Activated CD8-positive, alpha-beta memory T cell treated with anti-CD3 and anti-CD28 coated beads, Interleukin-2, amount 50 U/mL, for 24 hours (primary cell): ENCODE measurements around the gene CEP112.
"Not testable (repeated sequence)": the region's sequence is repeated elsewhere in the genome, so short reads cannot be mapped to it uniquely, and the experiment has no call there.

ENCODE experiments used
- DNase-seq: peaks from one replicate; pipeline ENCODE4 v3.0.0-alpha.2; 2020; ENCODE audit errors: extremely low read depth

CEP112 gene

GRCh38 chr17:65688307-65688706 lies 503.6 kb downstream of the CEP112 start:
- no peak for DNase-seq

GRCh38 chr17:65685110-65685509 lies 506.8 kb downstream of the CEP112 start:
- no peak for DNase-seq

- DNase-seq, result no peak
Measured at GRCh38 chr17:65684631-65685030, 507.3 kb downstream of the CEP112 start.

GRCh38 chr17:65683428-65683827 lies 508.5 kb downstream of the CEP112 start:
- no peak for DNase-seq

GRCh38 chr17:65681763-65682162 lies 510.2 kb downstream of the CEP112 start:
- DNase-seq, result not testable (repeated sequence)

- no peak for DNase-seq
Measured at GRCh38 chr17:65679165-65679845, 512.6 kb downstream of the CEP112 start.

- DNase-seq, result no peak
Measured at GRCh38 chr17:65678546-65678945, 513.4 kb downstream of the CEP112 start.

GRCh38 chr17:65677932-65678331 lies 514.0 kb downstream of the CEP112 start:
- no peak for DNase-seq

- no peak for DNase-seq
Measured at GRCh38 chr17:65674246-65675045, 517.5 kb downstream of the CEP112 start.

- DNase-seq, result no peak
Measured at GRCh38 chr17:65670667-65671371, 521.1 kb downstream of the CEP112 start.

- no peak for DNase-seq
Measured at GRCh38 chr17:65668211-65668610, 523.7 kb downstream of the CEP112 start.

- DNase-seq, result no peak
Measured at GRCh38 chr17:65667656-65668055, 524.3 kb downstream of the CEP112 start.

GRCh38 chr17:65666876-65667321 lies 525.0 kb downstream of the CEP112 start:
- no peak for DNase-seq

GRCh38 chr17:65665966-65666365 lies 526.0 kb downstream of the CEP112 start:
- no peak for DNase-seq

GRCh38 chr17:65664696-65665095 lies 527.2 kb downstream of the CEP112 start:
- DNase-seq, result no peak

- no peak for DNase-seq
Measured at GRCh38 chr17:65664266-65664665, 527.7 kb downstream of the CEP112 start.

GRCh38 chr17:65662196-65662595 lies 529.7 kb downstream of the CEP112 start:
- DNase-seq, result no peak

GRCh38 chr17:65660947-65661346 lies 531.0 kb downstream of the CEP112 start:
- DNase-seq, result no peak

GRCh38 chr17:65660078-65660477 lies 531.9 kb downstream of the CEP112 start:
- DNase-seq, result no peak

- DNase-seq, result no peak
Measured at GRCh38 chr17:65659512-65659911, 532.4 kb downstream of the CEP112 start.

GRCh38 chr17:65657251-65657828 lies 534.6 kb downstream of the CEP112 start:
- DNase-seq, result no peak
